ENCODE results near the gene SWT1. TPM values are rescaled to one million over a fixed set of nuclear protein-coding genes. Genes with fewer than 3 reads are reported as not detected.

Gene SWT1
- total and polyA plus RNA-seq, 2 of the 4 experiments (the other 2 are of a cell fraction) = 0.82 to 2.7 TPM

DNA sequence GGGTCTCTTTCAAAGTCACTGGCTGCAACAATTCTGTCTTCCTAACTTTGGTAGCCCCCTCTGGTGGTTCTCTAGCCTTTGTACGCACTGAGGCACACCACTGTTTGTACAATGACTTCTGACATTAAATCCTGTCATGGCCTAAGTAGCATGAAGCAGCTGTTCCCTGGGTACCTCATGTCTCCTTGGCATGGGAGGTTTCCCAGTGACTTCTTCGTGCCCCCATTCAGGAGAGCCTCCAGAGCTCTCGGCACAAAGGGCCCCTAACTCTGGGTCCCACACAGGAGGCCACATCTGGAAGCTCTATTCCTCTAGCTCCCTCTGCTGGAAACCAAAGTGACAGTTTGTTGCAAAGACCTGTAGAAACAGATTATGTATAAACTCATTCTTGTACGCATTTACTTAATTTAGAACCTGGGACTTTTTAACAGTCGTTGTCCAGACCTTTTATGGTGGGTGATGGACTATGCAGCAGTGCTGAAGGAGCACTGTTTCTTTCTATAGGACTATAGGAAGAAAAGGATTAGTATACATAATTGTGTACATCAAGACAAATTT lies 13.4 kb downstream of the SWT1 start:
- no peak overlapping the region for H2BK5ac ChIP-seq (ENCODE audit: low read depth, low read length, poor library complexity, severe bottlenecking)
- DNase-seq (peak; percentile 67), ATAC-seq (ENCODE audit: low read depth) (peak; percentile 90)
- H2BK15ac ChIP-seq (ENCODE audit: low read depth, low read length) = no peak overlapping the region
- H2AFZ ChIP-seq (replicated peaks; ENCODE audit: low read length, poor library complexity) = peak overlapping the region; percentile 88
- H3K4ac ChIP-seq (ENCODE audit: low read depth, low read length) = no peak overlapping the region
- H3K56ac ChIP-seq (ENCODE audit: extremely low read depth, insufficient read depth, low read length) = no peak overlapping the region
- no peak overlapping the region for H3K27ac ChIP-seq (ENCODE audit: insufficient read depth, low read length)
- no peak overlapping the region for H2BK20ac ChIP-seq (ENCODE audit: low read depth, low read length)
- no peak overlapping the region for H3K9ac ChIP-seq (ENCODE audit: low read depth, low read length)
- no peak overlapping the region for H4K5ac ChIP-seq (ENCODE audit: low read depth, low read length)
- intact Hi-C loops (cut with micrococcal nuclease) (loop anchor here (1.0 to 5.0 kb wide), 4 partner anchors 123 to 502 kb away; partner anchors contain the start of gene RNF2), in situ Hi-C loops (cut with MboI; ENCODE audit: low sequenced_read_pairs) (loop anchor here (25.0 kb wide), 1 partner anchor 183 kb away; no protein-coding TSS in a partner anchor), dilution Hi-C loops (cut with HindIII; ENCODE audit: low sequenced_read_pairs, unreplicated experiment) (no loop called here)
- CTCF ChIA-PET = interaction anchor here (0.6 to 1.8 kb wide), 20 partner anchors 9 to 511 kb away, joined by 3 to 11 read pairs (median 4); partner anchors contain the start of gene SWT1
- no peak overlapping the region for H4K91ac ChIP-seq (ENCODE audit: insufficient read depth, low read depth, low read length)
- H3K4me2 ChIP-seq (ENCODE audit: low read depth, low read length) = 0 out of 2 replicates have a peak overlapping the region, but pooled peaks have one; percentile 47
- POLR2A ChIA-PET (ENCODE audit: unreplicated experiment) = interaction anchor here (0.5 kb wide), 1 partner anchor 12 kb away, joined by 9 read pairs; no protein-coding TSS in a partner anchor
- no CpG with 5 or more reads among the region's 5 CpGs for WGBS, 2 experiments (ENCODE audit: extremely low coverage in 2 of 2, insufficient read length in 1 of 2)
- no peaks in the 10 kb centered on the region for H3K27me3 ChIP-seq (ENCODE audit: control insufficient read depth, insufficient read depth, low read length)
- no peaks in the 10 kb centered on the region for H3K9me1 ChIP-seq (ENCODE audit: insufficient read depth, low read length)
- H4K8ac ChIP-seq (ENCODE audit: low read depth in 2 of 2, low read length in 2 of 2) = no peak overlapping the region
- BruUV-seq (replicated peaks) = no TSS peak
- no peaks in the 10 kb centered on the region for H3K9me3 ChIP-seq (ENCODE audit: control insufficient read depth, insufficient read depth, low read length)
- no peaks in the 10 kb centered on the region for H3K79me1 ChIP-seq (ENCODE audit: low read depth in 1 of 2, low read length in 2 of 2)
- no peak overlapping the region for H2BK120ac ChIP-seq (ENCODE audit: low read depth, low read length)
- H2AK5ac ChIP-seq (ENCODE audit: low read depth, low read length) = no peak overlapping the region
- no peaks in the 10 kb centered on the region; the same call in 1 of the 2 replicates for H3K4me1 ChIP-seq (ENCODE audit: control insufficient read depth, insufficient read depth, low read length)
- no peaks in the 10 kb centered on the region for H4K20me1 ChIP-seq (ENCODE audit: insufficient read depth, low read length)
- H3K18ac ChIP-seq (ENCODE audit: low read depth, low read length) = no peak overlapping the region
- H3K14ac ChIP-seq (replicated peaks; ENCODE audit: low read depth, low read length) = no peak overlapping the region
- H3K36me3 ChIP-seq (ENCODE audit: control insufficient read depth, insufficient read depth, low read length) = peaks cover 1% of the 10 kb centered on the region; the same call in 1 of the 2 replicates
- no peak overlapping the region for H3K23ac ChIP-seq (ENCODE audit: low read depth, low read length)
- TF ChIP-seq SMC3 (IDR thresholded peaks at IDR 0.05; ENCODE audit: low read depth, low read length) (peak; percentile 68), RFX5 (IDR thresholded peaks at IDR 0.05; ENCODE audit: low read depth, low read length) (no peak), RCOR1 (IDR thresholded peaks at IDR 0.05; ENCODE audit: insufficient replicate concordance, low read length) (no peak), RAD21 (IDR thresholded peaks at IDR 0.05; ENCODE audit: low read length) (peak; percentile 68)
- TF ChIP-seq, protein P1, sequence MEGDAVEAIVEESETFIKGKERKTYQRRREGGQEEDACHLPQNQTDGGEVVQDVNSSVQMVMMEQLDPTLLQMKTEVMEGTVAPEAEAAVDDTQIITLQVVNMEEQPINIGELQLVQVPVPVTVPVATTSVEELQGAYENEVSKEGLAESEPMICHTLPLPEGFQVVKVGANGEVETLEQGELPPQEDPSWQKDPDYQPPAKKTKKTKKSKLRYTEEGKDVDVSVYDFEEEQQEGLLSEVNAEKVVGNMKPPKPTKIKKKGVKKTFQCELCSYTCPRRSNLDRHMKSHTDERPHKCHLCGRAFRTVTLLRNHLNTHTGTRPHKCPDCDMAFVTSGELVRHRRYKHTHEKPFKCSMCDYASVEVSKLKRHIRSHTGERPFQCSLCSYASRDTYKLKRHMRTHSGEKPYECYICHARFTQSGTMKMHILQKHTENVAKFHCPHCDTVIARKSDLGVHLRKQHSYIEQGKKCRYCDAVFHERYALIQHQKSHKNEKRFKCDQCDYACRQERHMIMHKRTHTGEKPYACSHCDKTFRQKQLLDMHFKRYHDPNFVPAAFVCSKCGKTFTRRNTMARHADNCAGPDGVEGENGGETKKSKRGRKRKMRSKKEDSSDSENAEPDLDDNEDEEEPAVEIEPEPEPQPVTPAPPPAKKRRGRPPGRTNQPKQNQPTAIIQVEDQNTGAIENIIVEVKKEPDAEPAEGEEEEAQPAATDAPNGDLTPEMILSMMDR (conservative IDR thresholded peaks at IDR 0.05; ENCODE audit: low read depth, low read length) = peak; percentile 56
- no peak overlapping the region for H2AK9ac ChIP-seq (replicated peaks; ENCODE audit: low read depth, low read length, poor library complexity)
- no peak overlapping the region for H3K4me3 ChIP-seq (ENCODE audit: insufficient read depth, low read depth, low read length)

All from IMR-90 (cell line).